Activated CD4-positive, alpha-beta T cell treated with anti-CD3 and anti-CD28 coated beads, Interleukin-2, amount 50 U/mL, for 48 hours (primary cell): ENCODE results near the gene CTF1.
A peak's percentile ranks its signal among the peaks of the same experiment; 100 is the strongest.
"Not testable (repeated sequence)": the region's sequence is repeated elsewhere in the genome, so short reads cannot be mapped to it uniquely, and the experiment has no call there.

Source experiments
- DNase-seq, 2 experiments: peaks; one replicate each; pipeline ENCODE4 v3.0.0-alpha.2; 2020

The CTF1 gene

GRCh38 chr16:30934827-30935557 lies 38.6 kb downstream of the CTF1 start:
- peak; percentile 58 to 67 for DNase-seq

- DNase-seq, result no peak
These were observed 41.3 kb downstream of the CTF1 start for GRCh38 chr16:30937692-30938091.

GRCh38 chr16:30939571-30939970 lies 43.2 kb downstream of the CTF1 start:
- DNase-seq, result not testable (repeated sequence)

GRCh38 chr16:30941600-30942425 lies 45.4 kb downstream of the CTF1 start:
- DNase-seq, result peak; percentile 73 to 79

GRCh38 chr16:30942426-30942806 lies 46.0 kb downstream of the CTF1 start:
- peak in 1 of 2 experiments; percentile 15 for DNase-seq

- no peak for DNase-seq
These were observed 47.9 kb downstream of the CTF1 start for GRCh38 chr16:30944352-30944751.

- DNase-seq, result no peak
These were observed 50.5 kb downstream of the CTF1 start for GRCh38 chr16:30946671-30947540.

- DNase-seq, result no peak
These were observed 51.1 kb downstream of the CTF1 start for GRCh38 chr16:30947541-30947858.

- DNase-seq, result peak in 1 of 2 experiments; percentile 18
These were observed 51.6 kb downstream of the CTF1 start for GRCh38 chr16:30947859-30948666.

GRCh38 chr16:30948667-30949649 lies 52.5 kb downstream of the CTF1 start, which contains the start of gene ORAI3:
Gene ORAI3, plus strand, starts transcription at chr16:30949068. Its CDS starts 222 bp downstream, at chr16:30949290.
- peak; percentile 61 to 70 for DNase-seq

GRCh38 chr16:30949650-30950515 lies 53.5 kb downstream of the CTF1 start:
- DNase-seq, result peak; percentile 62 to 75

GRCh38 chr16:30950516-30951065 lies 54.2 kb downstream of the CTF1 start:
- no peak for DNase-seq

- DNase-seq, result no peak
These were observed 54.8 kb downstream of the CTF1 start for GRCh38 chr16:30951193-30951592.

GRCh38 chr16:30951750-30952149 lies 55.3 kb downstream of the CTF1 start:
- DNase-seq, result no peak

GRCh38 chr16:30953111-30953510 lies 56.7 kb downstream of the CTF1 start:
- no peak for DNase-seq
